Lower lobe of right lung (tissue), 2 donors: Measurements from ENCODE around the gene ZNF341. TPM values are rescaled to one million over a fixed set of nuclear protein-coding genes. Genes with fewer than 3 reads are reported as not detected.
"Not testable (repeated sequence)": the region's sequence is repeated elsewhere in the genome, so short reads cannot be mapped to it uniquely, and the experiment has no call there.

Source experiments
- ATAC-seq, 2 donors: fragments of 200-7000 bp; cut with Tn5 transposase; one replicate each; pipeline ENCODE4 v1.9.1; 2020 to 2022; ENCODE audit warnings: mild to moderate bottlenecking in 2 of 2, moderate library complexity in 2 of 2
- DNase-seq: peaks from one replicate; pipeline ENCODE4 v3.0.0-alpha.2; 2020
- H3K27ac ChIP-seq: fragments of 200-600 bp; one replicate; pipeline ENCODE4 v1.8.0; 2022
- H3K27me3 ChIP-seq: fragments of 200-600 bp; one replicate; pipeline ENCODE4 v1.8.0; 2022; ENCODE audit warnings: low read depth
- H3K36me3 ChIP-seq: fragments of 200-600 bp; one replicate; pipeline ENCODE4 v1.8.0; 2022; ENCODE audit warnings: mild to moderate bottlenecking
- H3K4me1 ChIP-seq: fragments of 200-600 bp; one replicate; pipeline ENCODE4 v1.8.0; 2022
- H3K4me3 ChIP-seq: fragments of 200-600 bp; one replicate; pipeline ENCODE4 v1.8.0; 2022; ENCODE audit warnings: mild to moderate bottlenecking
- H3K9me3 ChIP-seq: fragments of 200-600 bp; one replicate; pipeline ENCODE4 v1.8.0; 2022
- CTCF ChIP-seq: fragments of 200-600 bp; IDR thresholded peaks from one replicate; pipeline ENCODE4 v1.8.0; 2022; ENCODE audit warnings: antibody characterized with exemption, mild to moderate bottlenecking
- intact Hi-C: fragments of 100-400 bp; cut with DNase I; formaldehyde crosslinking; loops from one replicate; pipeline ENCODE4 v1.11.0; 2022
- total RNA-seq: library from RNA; stranded (reverse); fragmentation: NEBNext Ultra II Directional; extraction: Animal tissue kit (Norgen Biotek cat#: 25700); gene quantifications from one replicate; pipeline ENCODE4 v1.2.1, GENCODE V29; 2021
- donor health status: DM: no; HTN: yes; CAD: no; lungs with severe emphysema.

The ZNF341 gene
- total RNA-seq, 1 donor from 2014 or later, result 5.6 TPM

DNA sequence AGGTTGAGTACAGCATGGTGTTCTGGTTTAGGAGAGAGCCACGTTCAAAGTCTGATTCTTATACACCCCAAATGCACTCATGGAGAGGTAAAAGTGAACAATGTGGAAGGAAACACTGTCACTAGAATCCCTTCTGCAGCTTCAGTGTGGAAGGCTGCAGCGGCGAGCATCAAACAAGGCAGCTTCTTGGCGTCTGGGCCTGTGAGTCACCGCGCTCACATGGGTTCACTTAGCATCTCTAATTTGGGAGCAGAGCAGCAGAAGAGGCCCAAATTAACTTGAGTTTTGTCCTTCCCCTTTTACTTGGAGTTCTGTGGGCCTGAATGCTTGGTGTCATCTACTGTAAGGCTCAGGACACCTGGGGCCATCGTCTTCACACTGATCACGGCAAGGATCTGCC, 34.7 kb upstream of the ZNF341 start:
- no peak for ATAC-seq
- no peak overlapping the region for H3K27ac ChIP-seq

GRCh38 chr20:33698966-33699365, 32.8 kb upstream of the ZNF341 start:
- H3K27ac ChIP-seq, H3K9me3 ChIP-seq, intact Hi-C loops, H3K4me1 ChIP-seq, H3K4me3 ChIP-seq, H3K36me3 ChIP-seq, H3K27me3 ChIP-seq, ATAC-seq, DNase-seq: not testable (repeated sequence)

More for the DNA sequence above, 34.7 kb upstream of the ZNF341 start:
- peaks cover 3% of the 10 kb centered on the region for H3K4me1 ChIP-seq
- no peak for DNase-seq
- intact Hi-C loops, result no loop called here
- H3K4me3 ChIP-seq, result no peak overlapping the region
- no peaks in the 10 kb centered on the region for H3K27me3 ChIP-seq
- no peaks in the 10 kb centered on the region for H3K36me3 ChIP-seq
- TF ChIP-seq CTCF, result no peak
- H3K9me3 ChIP-seq, result no peaks in the 10 kb centered on the region

GRCh38 chr20:33700696-33701441, 30.9 kb upstream of the ZNF341 start:
- H3K27ac ChIP-seq, H3K27me3 ChIP-seq, H3K36me3 ChIP-seq, ATAC-seq, H3K4me3 ChIP-seq, H3K4me1 ChIP-seq, DNase-seq, intact Hi-C loops, H3K9me3 ChIP-seq: not testable (repeated sequence)

DNA sequence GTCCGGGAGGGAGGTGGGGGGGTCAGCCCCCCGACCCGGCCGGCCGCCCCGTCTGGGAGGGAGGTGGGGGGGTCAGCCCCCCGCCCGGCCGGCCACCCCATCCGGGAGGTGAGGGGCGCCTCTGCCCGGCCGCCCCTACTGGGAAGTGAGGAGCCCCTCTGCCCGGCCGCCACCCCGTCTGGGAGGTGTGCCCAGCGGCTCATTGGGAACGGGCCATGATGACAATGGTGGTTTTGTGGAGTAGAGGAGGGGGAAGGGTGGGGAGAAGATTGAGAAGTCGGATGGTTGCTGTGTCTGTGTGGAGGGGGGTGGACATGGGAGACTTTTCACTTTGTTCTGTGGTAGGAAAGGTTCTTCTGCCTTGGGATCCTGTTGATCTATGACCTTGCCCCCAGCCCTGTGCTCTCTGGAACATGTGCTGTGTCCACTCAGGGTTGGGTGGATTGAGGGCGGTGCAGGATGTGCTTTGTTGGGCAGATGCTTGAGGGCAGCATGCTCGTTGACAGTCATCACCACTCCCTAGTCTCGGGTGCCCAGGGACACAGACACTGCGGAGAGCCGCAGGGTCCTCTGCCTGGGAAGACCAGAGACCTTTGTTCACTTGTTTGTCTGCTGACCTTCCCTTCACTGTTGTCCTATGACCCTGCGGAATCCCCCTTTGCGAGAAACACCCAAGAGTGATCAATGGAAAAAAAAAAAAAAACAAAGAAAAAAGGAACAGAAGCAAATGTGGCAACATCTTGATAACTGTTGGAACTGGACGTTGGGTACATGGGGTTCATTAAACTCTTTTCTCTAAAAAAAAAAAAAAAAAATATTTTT, 30.0 kb upstream of the ZNF341 start:
- H3K4me1 ChIP-seq, result no peaks in the 10 kb centered on the region
- DNase-seq (no peak), ATAC-seq (no peak)
- H3K4me3 ChIP-seq, result no peak overlapping the region
- H3K36me3 ChIP-seq, result peaks cover 14% of the 10 kb centered on the region
- H3K27ac ChIP-seq, result no peak overlapping the region
- TF ChIP-seq CTCF, result no peak
- H3K27me3 ChIP-seq, result no peaks in the 10 kb centered on the region
- intact Hi-C loops, result no loop called here
- no peaks in the 10 kb centered on the region for H3K9me3 ChIP-seq

DNA sequence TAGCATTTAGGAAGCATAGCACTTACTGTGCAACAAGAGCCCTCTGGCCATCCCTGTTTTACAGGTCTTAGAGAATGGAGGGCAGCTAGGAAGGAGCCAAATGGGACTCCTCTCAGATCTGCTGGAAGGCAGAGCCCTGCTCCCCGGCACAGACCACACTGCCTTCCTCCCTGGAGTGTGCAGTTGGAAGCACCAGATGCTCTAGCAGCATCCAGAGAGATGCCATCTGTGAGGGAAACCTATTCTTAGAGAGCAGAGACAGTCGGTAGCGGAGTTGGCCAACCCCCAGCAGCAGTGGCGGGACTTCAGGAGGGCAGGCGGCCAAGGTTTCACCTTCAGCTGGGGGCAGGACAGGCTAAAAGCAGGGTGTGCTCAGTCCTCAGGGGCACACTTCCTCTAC, 28.9 kb upstream of the ZNF341 start:
- H3K4me3 ChIP-seq, result no peak overlapping the region
- H3K9me3 ChIP-seq, result no peaks in the 10 kb centered on the region
- TF ChIP-seq CTCF, result no peak
- peaks cover 24% of the 10 kb centered on the region for H3K36me3 ChIP-seq
- intact Hi-C loops, result no loop called here
- no peaks in the 10 kb centered on the region for H3K4me1 ChIP-seq
- DNase-seq, result no peak
- no peak overlapping the region for H3K27ac ChIP-seq
- no peaks in the 10 kb centered on the region for H3K27me3 ChIP-seq
- peak; percentile 30 to 41 for ATAC-seq

GRCh38 chr20:33703498-33704137, 28.2 kb upstream of the ZNF341 start:
- H3K4me1 ChIP-seq, result no peaks in the 10 kb centered on the region
- H3K27me3 ChIP-seq, result no peaks in the 10 kb centered on the region
- H3K36me3 ChIP-seq, result peaks cover 28% of the 10 kb centered on the region
- H3K27ac ChIP-seq, result no peak overlapping the region
- no peak for DNase-seq
- peak in 1 of 2 donors; percentile 30 for ATAC-seq
- no peak for TF ChIP-seq CTCF
- intact Hi-C loops, result no loop called here
- no peak overlapping the region for H3K4me3 ChIP-seq
- H3K9me3 ChIP-seq, result no peaks in the 10 kb centered on the region
